AG04449 (cell line): ENCODE results near the gene HYDIN.

ENCODE experiments used
- CTCF ChIA-PET: fragments of 350-600 bp; formaldehyde crosslinking; extraction: SDS; loops from one replicate; lab custom pipeline; 2021; ENCODE audit warnings: antibody characterized with exemption; lab: Yijun Ruan, JAX
- POLR2A ChIA-PET: fragments of 400-600, 350-600 bp; formaldehyde crosslinking; extraction: SDS; loops from one replicate; lab custom pipeline; 2020; ENCODE audit warnings: antibody characterized with exemption, inconsistent platforms; lab: Yijun Ruan, JAX
- DNase-seq: peaks from one replicate; pipeline ENCODE4 v3.0.0-alpha.2; 2010; ENCODE audit warnings: low read depth, low spot score
- H3K4me3 ChIP-seq: 2 replicates; pipeline ENCODE4 v1.5.1; 2011; ENCODE audit warnings: low read depth, mild to moderate bottlenecking, control low read depth, low read length
- CTCF ChIP-seq: IDR thresholded peaks from one replicate; pipeline ENCODE4 v1.5.1; 2011; ENCODE audit warnings: mild to moderate bottlenecking, moderate library complexity, low read length, control low read depth, inconsistent platforms; ENCODE audit not compliant: insufficient read depth; ENCODE audit errors: missing control alignments

HYDIN gene

GRCh38 chr16:71230122-71230845, at the start of gene HYDIN:
Gene HYDIN (minus strand): TSS chr16:71230722. CDS start chr16:71186895, 43,827 bp downstream.
- TF ChIP-seq CTCF: no peak
- POLR2A ChIA-PET: no interaction called here
- CTCF ChIA-PET: no interaction called here
- H3K4me3 ChIP-seq: peak within 1 kb of the TSS; percentile 18; the same call in 1 of the 2 replicates
- DNase-seq: no peak

GRCh38 chr16:71276589-71277334, 46.2 kb upstream of the HYDIN start:
- TF ChIP-seq CTCF: no peak
- CTCF ChIA-PET: interaction anchor here (2.0 kb wide), 1 partner anchor 11 kb away, joined by 6 read pairs; no protein-coding TSS in a partner anchor
- no peak for DNase-seq
- H3K4me3 ChIP-seq: no peak overlapping the region
- POLR2A ChIA-PET: no interaction called here

GRCh38 chr16:71273384-71273783, 42.9 kb upstream of the HYDIN start:
- no peak for DNase-seq
- TF ChIP-seq CTCF: no peak
- H3K4me3 ChIP-seq: no peak overlapping the region
- ChIA-PET POLR2A (no interaction called here), CTCF (no interaction called here)

GRCh38 chr16:71264299-71264698, 33.8 kb upstream of the HYDIN start:
- no peak for DNase-seq
- POLR2A ChIA-PET: no interaction called here
- CTCF ChIA-PET: no interaction called here
- TF ChIP-seq CTCF: no peak
- no peak overlapping the region for H3K4me3 ChIP-seq

GRCh38 chr16:71263582-71263981, 33.1 kb upstream of the HYDIN start:
- no peak overlapping the region for H3K4me3 ChIP-seq
- POLR2A ChIA-PET: no interaction called here
- CTCF ChIA-PET: no interaction called here
- DNase-seq: no peak
- no peak for TF ChIP-seq CTCF

GRCh38 chr16:71262391-71262790, 31.9 kb upstream of the HYDIN start:
- no peak for DNase-seq
- no peak overlapping the region for H3K4me3 ChIP-seq
- ChIA-PET POLR2A (no interaction called here), CTCF (no interaction called here)
- no peak for TF ChIP-seq CTCF
